ENCODE measurements around the gene GRM4.

GRM4 gene

GRCh38 chr6:34142061-34142998, 3.6 kb downstream of the GRM4 start:
- DNase-seq = peak; percentile 56

- no peak for DNase-seq
Measured at GRCh38 chr6:34140075-34140474, 5.8 kb downstream of the GRM4 start.

- DNase-seq = peak; percentile 39
Measured at GRCh38 chr6:34138914-34139510, 6.9 kb downstream of the GRM4 start.

GRCh38 chr6:34138191-34138590, 7.7 kb downstream of the GRM4 start:
- no peak for DNase-seq

DNA sequence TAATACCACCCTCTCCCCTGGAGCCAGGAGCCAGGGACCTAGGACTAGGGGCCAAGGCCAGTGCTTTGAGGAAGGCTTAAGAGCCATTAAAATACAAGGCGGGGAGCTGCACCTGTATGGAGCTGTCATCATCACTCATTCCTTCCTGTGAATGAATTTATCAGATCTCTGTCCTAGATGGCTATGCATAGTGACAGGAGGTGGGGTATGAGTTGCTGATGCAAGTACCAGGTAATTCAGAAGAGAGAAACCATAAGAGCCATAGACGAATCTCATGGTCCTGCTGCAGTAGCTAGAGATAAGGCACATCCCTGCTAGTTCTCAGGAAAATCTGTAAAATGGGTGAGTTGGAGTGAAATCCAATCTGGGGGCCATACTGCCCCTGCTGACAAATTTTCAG, 10.3 kb downstream of the GRM4 start:
- DNase-seq = no peak

GRCh38 chr6:34132486-34133185, 13.3 kb downstream of the GRM4 start:
- no peak for DNase-seq

DNA sequence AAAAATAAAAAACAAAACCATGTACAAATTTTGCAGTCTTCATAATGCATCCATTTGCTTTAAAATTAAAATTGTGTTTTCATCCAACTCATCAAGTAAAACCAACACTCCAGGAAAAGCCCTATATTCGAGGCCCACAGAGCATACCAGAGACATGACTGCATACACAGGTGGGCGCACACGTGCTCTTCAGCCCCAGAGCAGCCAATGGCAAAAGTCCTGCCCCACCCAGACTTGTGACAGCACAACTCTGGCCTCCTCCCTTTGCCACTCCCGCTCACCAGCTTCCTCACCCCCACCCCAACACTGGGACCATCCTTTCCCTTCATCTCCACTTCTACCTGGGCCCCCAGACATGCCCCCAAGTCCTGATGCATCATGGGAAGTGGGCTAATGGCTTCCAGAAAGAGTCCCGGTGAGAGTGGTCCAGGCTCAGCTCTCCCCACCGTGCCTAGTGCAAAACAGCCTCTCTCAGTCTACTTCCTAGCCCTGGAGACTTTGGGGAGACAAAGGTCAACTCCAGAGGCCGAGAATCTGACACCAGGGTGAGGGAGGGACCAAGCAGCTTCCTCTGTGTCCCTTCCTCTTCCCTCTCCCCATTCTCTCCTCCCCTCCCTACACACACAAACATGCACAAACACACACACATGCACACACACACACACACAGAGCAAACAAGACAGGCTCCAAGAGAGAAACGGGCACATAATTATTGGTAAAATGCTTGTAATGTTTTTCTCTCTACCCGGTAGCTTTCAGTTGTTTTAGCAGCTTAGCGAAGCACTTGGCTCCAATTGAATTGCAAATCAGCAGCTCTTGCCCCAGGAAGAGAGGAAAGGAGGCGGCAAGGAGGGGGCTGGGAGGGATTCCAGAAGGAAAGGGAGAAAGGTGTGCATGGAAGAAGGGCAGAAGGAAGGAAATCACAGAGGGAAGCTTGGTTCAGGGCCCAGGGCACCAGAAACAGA, 14.3 kb downstream of the GRM4 start:
- no peak for DNase-seq

GRCh38 chr6:34130862-34131261, 15.0 kb downstream of the GRM4 start:
- DNase-seq = no peak

GRCh38 chr6:34129753-34130152, 16.1 kb downstream of the GRM4 start:
- DNase-seq = no peak

DNA sequence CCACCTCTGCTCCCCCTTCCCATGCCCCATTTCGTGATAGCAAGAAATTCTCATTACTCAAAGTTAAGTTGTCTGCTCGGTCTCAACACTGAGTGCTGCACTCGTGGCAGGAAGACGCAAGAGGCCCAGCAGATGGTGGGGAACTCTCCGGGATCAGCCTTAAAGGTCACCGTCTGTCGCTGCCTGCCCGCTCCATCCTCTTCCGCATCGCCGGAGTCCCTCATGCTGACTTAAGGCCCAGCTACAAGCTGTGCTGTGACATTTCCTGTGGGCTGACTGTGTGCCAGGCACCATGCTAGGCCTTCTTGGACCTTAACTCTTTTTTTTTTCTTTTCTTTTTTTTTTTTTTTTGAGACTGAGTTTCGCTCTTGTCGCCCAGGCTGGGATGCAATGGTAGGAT, 17.8 kb downstream of the GRM4 start:
- DNase-seq = no peak

DNA sequence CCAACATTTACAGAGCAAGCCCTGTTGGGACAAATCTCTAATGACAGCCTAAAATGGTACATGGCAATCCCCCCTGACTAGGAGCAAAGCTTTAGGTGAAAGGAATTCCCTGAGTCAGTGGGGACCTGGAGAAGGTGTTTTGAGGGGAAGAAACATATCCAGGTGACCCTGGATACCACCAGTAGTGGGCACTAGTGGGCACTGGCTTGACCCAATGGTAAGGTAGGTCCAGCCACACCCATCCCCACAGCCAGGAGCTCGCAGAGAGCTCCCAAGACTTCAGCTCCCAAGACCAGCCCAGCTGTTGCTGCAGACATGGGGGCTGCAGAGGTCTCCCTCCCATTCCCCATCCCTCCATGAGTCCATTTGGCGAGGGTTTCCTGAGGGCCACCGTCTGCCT, 19.5 kb downstream of the GRM4 start:
- no peak for DNase-seq

DNA sequence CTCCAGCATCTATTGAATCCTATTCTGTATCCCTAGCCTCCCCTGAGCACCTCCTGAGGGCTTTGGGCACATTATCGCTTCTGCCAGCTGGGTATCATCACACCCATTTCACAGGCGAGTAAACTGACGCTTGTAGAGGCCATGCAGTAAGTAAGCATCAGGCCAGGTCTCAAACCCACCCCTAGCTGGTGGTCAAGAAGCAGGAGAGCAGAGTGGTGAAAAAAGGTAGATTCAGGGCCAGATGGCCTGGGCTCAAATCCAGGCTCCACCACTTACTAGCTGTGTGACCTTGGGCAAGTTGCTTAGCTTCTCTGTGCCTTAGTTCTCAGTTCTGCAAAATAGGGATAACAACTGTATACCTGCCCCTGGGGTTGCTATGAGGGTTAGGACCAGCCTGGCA, 19.9 kb downstream of the GRM4 start:
- DNase-seq = no peak

DNA sequence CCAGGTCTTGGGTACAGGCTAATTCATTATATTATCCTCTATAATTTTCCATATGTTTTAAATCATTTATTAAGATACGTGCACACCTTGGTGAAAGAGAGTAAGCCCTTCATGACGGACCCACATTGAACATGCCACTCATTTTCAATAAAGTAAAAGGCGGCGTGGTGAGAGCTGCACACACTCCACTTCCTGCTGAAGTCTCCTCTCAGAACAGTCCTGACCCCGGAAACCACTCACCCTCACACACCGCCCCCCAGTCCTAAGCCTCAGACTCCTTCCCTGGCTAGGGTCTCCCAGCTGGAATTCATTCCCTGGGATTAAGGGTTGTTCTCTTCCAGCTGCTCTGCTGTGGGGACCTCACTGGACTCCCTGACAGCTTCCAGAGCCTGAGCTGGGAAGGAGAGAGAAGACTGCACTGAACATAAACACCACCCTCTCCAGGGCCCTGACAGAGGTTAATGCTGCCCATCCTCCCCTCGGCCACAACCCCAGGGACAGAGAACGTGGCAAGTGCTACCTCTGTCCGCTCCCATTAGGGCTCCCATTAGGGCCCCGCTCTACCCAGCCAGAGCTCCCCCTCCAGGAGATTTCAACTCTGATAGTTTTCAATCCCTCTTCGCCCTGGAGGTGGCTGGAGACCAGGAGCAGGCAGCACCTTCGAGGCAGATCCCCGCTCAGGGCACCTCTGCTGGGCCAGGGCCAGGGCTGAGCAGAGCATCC, 24.8 kb downstream of the GRM4 start:
- no peak for DNase-seq

DNA sequence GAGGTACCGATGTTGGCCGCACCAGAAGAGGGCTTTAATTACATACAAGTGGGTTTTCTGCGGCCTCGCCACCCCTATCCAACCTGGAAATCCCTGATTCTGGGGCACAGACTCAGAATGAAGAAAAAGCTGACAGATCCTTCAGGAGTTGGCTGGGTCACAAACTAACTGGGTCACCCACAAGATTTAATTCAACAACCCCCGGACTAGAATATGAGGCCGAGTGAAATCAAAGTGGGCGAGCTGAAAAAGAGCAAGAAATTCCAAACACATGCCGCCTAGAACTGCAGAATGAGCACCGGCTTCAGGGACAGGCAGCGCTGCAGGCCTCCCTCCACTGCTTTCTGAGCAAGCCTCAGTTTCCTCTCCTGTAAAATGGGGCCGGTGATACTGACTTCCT, 30.0 kb downstream of the GRM4 start:
- no peak for DNase-seq

GRCh38 chr6:34115403-34115795, 30.5 kb downstream of the GRM4 start:
- DNase-seq = no peak

- DNase-seq = no peak
Measured at GRCh38 chr6:34114695-34115402, 31.0 kb downstream of the GRM4 start.

DNA sequence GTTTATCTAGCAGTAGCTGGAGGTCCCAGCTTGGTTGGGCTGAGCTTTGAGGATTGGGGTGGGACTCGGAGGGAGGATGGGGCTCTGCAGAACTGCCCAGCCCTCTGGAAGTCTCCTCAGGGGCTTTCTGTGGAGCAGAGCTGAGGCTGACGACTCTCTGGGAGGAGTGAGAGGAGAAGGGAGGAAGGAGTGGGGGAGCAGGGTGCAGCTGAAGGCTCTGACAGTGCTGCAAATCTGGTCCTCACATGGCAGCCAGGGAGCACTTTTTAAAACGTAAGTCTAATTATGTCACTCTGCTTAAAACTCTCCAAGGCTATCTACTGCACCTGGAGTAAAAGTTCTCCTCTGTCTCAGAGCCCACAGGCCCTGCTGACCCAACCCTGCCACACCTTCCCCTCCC, 32.4 kb downstream of the GRM4 start:
- no peak for DNase-seq

- DNase-seq = no peak
Measured at GRCh38 chr6:34112126-34112525, 33.8 kb downstream of the GRM4 start.

DNA sequence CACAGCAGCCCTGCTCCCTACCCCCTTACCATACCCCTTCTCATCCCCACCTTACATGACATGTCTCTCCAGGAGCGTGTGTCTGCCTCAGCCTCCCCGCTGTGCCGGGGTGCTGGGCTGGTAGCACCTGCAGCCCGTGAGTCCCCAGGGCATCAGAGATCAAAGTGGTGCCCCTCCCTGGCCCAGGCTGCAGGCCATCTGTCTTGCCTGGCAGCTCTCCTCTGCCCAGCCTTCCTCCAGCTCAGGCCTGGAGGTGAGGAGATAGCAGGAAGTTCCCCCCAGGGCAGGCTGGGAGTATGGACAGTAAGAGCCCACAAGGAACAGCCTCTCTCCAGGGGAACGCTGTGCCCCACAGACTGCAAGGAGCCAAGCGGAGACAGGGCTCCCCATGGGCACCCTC, 35.3 kb downstream of the GRM4 start:
- peak; percentile 13 for DNase-seq

DNA sequence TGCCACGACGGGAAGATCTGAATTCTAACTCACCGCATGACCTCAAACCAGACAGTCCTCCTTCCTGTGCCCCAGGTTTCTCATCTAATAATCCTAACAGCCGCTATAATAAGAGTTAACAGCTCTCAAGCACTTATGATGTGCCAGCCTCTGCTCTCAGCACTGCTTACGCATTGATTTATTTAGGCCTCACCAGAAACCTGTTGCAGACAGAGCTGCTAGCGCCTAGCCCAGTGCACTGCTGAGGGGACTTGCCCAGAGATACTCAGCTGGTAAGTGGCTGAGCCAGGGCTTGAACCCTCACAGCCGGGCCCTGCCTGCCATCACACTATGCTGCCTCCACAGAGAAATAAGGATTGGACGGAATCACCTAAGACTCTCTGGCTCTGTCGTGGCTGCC, 37.7 kb downstream of the GRM4 start:
- no peak for DNase-seq

GRCh38 chr6:34106900-34107299, 39.0 kb downstream of the GRM4 start:
- no peak for DNase-seq

Data from DMS 273 treated with DMSO at 0.1 percent for 48 hours (cell line).